HG03045 (cell line): ENCODE data around the gene ZCCHC7.

Source experiments
- ATAC-seq: cut with Tn5 transposase; IDR thresholded peaks from one replicate; pipeline ENCODE4 v1.9.1; 2021; ENCODE audit warnings: mild to moderate bottlenecking, moderate library complexity; ENCODE audit not compliant: unreplicated experiment

Gene ZCCHC7

DNA sequence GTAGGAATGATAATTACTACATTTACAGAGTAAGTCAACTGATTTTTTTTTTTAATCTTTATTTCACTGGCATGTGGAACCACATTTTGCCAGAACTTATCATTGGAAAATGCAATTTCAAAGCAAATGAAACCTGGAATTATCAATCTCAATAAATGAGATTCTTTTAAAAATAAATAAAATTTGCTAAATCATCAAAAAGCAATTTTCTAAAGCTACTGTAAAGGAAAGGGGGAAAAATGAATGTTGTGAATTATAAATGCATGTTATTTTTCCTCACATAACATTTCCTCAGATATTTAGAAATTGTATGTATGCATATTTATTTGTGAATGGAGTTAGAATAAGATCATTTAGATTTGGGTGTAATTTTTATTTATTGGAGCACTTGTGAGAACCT is 212.2 kb downstream of the ZCCHC7 start:
- no peak for ATAC-seq

DNA sequence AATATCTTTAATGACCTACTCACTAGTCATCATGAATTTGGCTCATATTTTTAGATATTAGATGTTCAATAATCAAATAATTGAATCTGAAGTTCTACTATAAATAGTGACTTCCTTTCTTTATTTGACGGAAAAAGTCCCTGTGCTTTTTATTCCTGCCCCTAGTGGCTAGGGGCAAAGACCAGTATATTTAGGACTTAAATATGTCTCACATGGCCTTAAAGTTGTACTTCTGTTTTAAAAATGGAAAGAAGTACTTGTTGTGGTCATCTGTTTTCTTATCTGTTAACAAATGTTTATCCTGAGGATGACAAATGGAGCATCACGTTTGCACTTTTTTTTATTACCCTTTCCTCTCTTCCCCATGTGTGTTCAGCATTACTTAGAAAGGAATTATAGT is 212.9 kb downstream of the ZCCHC7 start:
- ATAC-seq: no peak

DNA sequence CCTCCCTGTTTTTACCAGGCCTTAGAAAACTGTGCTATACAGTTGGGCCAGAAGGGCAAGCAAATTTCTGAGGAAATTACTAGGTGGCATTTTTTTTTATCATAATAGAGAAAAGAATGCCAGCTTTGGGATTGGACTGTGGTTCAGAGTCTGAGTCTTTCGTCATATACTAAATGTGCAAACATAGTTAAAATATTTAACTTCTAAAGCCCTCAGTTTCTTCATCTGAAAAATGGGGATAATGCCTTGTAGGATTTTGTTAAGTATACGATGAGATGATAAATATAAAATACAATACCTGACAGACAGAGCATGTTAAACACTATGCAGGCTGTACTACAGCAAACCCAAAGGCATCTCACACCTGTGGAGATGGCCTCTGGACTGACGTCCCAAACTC is 214.9 kb downstream of the ZCCHC7 start:
- no peak for ATAC-seq

DNA sequence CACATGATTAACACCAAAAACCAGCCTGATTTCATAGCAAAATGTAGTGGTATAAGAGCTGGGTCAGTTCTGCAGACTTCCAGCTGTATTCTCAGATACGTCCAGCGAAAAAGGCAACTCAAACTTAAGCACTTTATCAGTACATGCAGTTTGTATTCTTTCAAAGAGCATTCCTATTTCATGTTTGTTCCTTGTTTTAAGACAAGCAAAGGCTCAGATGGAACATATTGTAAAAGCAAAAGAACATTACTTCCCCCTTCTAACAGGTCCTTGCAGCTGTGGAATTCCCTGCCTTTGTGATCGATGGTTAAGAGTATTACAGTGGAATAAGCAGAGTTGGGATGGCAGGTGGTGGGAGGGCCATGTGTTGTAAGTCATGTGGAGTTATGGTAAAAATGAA is 215.8 kb downstream of the ZCCHC7 start:
- ATAC-seq: no peak

DNA sequence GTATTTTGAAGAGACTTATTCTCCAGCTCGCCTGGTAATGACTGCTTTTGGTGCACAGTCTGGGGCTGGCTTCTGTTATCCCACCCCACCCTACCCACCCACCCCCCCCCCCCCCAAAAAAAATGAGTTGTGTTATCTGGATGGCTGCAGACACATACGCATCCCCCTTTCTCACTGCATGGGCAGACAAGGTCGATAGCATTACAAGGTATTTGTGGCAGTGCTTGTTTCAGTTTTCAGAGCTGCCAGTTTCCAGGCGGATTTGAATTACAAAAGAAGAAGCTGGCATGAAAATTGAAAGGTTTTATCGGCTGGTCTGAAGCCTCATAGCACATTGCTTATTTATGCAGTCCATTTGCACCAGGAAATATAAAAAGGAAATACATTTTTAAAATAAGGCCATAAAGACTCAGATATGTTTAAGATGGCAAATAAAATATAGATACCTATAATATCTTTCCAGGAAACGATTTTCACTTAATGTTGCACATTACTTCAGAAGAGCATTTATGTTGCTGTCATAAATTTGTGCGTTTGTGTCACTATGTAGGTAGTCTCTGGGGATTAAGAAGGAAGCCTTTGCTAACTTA is 217.0 kb downstream of the ZCCHC7 start:
- ATAC-seq: no peak

DNA sequence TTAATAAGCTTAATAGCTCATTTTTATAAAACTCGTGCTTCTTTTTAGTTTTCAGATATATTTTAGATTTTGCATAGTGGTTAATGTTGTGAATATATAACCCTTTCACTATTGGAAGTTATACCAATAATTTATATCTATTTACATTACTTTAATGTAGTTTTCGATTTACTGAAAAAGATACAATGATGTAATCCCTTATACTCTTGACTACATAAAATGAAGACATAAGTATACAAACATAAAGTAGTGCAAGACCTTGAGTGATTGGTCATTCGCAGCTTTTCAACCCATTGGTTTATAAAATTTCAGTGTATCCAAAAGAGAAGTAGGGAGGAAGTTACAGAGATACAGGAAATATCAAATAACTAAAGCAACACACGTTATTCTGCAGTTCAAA is 217.8 kb downstream of the ZCCHC7 start:
- ATAC-seq: no peak

DNA sequence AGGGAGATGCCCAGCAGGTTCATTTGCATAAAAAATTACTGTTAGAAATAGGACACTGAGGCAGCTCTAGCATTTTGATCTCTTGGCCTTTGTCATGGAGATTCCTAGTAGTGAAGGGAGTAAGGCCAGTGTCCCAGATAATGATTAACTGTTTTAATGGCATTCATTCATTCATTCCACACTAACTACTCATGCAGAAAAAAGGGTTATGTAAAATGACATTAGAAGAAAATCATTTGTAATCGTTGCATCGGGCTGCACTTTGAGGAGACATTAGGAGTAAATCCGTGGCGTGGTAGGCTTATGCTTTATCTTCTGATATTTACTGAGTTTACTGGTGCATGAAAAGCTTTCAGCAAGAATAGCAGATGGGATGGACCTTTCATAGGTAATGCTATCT is 219.5 kb downstream of the ZCCHC7 start:
- ATAC-seq: no peak

DNA sequence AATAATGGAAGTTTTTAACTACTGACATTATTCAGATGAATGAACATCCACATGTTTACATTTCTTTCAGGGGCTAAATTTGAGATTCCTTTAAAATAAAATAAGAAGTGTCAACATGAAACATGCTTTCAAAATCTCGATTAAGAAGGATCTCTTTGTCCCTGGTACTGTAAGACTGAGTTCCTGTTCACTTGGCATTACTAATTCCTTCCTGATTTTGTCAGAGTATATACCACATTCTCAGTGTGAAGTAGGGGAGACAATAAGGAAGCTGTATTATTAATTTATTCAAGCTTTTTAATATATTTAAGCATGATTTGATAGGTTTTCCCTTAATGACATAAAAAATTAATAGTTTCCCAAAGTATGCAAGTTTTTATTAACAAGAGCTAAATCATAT is 220.6 kb downstream of the ZCCHC7 start:
- no peak for ATAC-seq

DNA sequence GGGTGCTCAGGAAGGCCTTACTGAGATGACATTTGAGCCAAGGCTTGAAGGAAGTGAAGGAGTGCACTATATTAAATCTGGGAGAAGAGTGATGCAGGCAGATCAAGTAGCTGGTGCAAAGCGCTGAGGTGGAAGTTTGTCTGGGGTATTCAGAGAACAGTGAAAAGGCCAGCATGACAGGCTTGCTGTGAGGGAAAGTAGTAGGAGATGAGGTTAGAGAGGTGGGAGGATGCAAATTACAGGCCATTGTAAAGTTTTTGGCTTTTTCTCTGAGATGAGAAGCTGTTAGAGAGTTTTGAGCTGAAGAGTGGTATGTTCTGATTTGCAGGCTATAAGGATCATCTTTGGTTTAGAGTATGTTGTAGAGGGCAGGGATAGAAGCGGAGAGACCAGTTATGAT is 221.3 kb downstream of the ZCCHC7 start:
- ATAC-seq: no peak

DNA sequence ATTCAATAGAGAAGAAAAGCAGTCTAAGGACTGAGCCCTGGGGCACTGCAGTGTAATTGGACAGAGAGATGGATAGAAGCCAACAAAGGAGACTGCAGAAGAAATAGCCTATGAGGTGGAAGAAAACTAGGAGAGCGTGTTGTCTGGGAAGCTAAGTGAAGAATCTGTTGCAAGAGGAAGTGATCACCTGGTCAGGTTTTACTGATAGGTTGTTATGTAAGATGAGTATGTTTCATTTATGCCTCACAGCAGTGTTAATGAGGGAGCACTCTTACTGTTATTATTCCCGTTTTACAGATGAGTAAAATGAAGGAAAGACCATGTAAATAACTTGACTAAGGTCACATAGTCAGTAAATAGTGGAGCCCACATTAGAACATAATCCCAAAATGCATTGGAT is 222.1 kb downstream of the ZCCHC7 start:
- ATAC-seq: no peak

DNA sequence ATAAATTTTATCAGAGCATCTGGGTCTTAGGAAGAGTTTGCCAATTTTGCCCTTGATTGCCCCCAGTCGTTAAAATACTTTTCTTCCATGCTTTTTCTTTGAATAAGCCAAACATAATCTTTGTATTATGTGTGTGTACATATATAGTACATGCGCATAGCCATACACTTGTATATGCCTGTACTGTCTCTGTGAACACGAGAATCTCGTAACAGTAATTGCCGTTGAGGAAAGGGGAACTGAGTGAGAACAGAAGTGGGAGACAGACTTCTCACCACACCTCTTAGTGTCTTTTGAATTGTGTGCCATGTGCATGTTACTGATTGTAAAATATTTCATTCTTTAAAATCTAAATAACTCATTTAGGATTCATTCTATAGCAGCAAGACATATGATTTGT is 222.5 kb downstream of the ZCCHC7 start:
- ATAC-seq: no peak

DNA sequence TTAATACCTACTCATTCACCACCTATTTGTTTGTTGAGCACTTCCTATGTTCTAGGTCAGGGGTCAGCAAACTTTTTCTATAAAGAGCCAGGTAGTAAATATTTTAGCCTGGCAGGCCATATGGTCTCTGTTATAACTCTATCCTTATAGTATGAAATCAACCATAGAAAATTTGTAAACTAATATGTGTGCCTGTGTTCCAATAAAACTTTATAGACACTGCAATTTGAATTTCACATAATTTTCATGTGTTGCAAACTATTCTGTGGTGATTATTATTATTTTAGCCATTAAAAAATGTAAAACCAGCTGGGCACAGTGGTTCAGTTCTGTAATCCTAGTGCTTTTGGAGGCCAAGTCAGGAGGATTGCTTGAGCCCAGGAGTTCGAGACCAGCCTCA is 223.3 kb downstream of the ZCCHC7 start:
- ATAC-seq: no peak

DNA sequence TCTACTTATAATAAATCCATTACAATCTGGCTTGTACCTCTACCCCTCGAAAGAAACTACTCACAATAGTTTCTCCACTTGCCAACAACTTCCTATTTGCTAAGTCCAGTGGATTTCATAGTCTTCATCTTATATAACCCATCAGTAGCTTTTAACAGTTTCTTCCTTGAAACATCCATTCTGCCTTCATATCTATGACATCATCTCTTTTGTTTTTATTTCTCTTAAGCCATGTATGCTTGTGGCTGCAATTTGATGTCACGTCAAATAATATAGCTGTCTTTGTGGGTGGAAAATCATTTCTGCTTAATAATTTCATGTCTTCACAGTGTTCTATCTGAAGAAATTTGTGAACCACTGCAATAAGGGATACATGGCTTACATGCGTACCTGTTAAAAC is 224.7 kb downstream of the ZCCHC7 start:
- no peak for ATAC-seq

DNA sequence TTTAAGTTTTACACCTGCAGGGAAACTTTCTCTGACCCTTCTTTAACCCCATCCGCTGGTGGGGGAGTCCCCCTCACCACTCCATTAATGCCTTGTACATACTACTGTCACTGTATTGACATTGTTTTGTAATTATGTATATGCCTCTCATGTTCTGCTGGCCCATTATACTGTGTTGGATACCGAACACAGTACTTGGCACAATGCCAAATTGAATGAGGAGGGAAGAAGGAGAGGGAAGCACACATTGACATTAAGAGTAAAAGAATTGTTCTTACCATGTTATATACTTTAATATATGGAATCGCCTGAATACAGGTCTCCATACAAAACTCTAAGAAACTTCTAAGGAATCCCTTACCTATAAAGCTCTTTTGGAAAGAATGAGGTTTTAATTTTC is 228.5 kb downstream of the ZCCHC7 start:
- ATAC-seq: no peak

DNA sequence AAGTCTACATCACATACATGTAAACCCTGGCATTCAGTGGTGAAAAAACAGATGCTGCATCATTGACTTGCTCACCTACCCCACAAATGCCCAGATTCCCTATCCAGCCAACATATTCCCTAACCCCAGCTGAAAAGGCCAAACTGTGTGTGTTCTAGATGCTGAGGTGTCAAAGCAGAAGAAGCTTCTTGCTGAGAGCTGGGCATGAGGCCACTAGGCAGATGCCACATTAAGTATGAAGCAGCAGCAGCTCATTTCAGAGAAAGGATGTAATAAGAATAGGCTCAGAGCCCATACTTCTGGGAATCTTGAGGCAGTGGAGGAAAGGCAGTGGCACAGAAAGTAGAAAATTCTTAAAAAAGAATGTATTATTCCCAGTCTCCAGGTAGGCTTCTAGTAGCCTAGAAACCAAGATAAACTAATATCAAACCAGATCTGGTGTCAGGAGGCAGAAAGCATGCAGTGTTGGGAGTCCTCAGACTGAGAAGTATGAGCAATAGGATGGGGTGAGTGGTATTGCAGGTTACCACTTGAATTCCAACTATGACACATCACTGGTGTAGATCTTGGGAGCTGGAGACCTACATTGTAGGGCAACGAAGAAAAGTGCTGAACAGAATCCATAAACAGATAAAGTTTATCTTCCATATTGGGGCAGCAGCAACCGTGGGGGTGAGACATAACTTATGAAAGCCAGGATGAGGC is 230.3 kb downstream of the ZCCHC7 start:
- no peak for ATAC-seq

DNA sequence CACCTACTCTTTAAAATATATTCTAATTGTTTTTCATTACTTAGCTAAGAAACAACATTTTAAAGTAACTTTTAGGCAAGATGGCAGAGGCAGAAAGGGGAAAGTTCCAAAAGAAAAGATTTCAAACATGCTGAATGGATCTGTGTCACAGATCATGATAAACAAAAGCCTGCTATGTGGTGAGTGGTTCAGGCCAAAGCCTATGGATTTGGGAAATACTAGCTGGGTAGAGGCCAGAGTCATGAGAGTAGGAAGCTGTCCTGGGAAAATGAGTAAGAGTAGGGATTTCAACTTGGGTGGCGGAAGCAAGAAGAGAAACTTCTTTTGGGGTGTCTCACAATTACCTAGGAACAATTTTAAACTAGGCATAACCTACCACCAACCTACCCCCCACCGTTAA is 233.4 kb downstream of the ZCCHC7 start:
- no peak for ATAC-seq

DNA sequence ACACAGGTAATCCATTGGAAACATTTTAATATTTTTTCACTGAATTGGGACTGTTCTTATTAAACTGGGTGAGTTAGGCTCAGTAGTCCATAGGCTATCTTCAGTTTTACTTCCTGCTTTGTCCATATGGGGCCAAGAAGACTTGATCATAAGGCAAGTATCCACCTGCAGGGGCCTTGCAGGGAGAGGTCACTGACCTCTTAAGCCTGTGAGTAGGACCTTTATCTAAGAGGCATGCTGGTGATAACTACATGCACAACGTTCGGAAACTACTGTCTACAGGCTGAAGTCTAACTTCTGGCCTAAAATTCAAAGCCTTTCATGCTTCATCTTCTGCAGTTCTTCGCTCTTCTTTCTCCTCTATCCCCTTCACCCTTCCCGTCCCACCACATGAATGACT is 242.1 kb downstream of the ZCCHC7 start:
- ATAC-seq: no peak

DNA sequence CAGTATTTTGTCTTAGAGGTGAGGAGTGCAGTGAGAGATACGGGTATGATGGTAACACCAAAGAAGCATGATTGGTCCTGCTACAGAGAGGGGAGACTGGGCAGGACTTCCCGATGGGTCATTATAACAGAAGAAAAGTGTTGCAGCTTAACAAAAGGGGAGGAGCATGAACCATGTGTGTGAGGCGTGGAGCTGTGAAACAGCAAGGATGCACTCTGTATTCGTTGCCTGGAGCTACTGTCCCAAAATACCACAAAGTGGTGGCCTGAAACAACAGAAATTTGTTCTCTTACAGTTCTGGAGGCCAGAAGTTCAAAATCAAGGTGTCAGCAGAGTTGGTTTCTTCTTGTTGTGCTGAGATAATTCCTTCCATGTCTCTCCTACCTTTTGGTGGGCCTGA is 242.8 kb downstream of the ZCCHC7 start:
- ATAC-seq: no peak

DNA sequence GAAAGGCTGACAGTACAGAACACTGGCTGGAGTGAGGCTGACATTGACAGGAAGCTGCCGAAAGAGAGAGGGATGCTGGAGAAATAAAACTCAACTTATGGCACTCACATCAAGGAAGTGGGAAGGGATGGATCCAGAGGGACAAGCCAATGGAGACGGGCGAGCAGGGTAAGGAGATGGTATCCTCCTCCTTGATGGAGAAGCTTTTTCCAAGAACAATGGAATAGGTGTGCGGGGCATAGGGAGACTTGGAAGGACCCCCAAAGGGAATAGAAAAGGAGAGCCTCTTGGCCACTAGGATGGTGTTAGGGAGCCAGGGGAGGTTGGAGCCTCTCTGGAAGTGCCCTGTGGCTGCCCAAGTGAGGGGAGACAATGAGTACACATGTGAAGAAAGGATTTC is 243.8 kb downstream of the ZCCHC7 start:
- ATAC-seq: no peak

DNA sequence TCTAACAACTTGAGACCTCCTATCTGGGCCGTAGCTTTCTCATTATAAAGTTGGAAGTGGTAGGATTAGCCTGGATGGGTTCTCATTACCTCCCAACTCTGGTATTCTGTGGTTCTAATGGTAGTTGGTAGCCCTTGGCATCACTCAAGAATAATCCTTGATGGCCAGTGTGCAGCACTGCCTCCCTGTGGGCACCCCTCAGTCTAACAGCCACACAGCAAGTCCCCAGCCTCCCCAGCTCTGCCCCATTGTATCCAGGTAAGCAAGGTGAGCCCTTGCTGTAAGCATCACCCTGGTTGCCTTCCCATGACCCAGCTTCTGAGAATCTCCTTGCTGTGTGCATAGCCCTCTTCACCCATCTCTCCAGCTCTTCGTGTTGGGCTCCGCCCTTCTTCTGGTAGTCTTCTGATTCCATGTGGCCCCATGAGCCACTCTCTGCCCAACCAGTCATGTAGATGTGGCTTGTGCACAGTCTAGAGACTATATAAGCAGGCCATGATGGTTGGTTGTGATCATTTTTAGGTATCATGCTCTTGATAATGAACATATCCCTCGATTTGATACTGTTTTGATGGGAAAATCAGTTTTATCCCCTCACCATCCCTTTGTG is 244.5 kb downstream of the ZCCHC7 start:
- ATAC-seq: no peak

DNA sequence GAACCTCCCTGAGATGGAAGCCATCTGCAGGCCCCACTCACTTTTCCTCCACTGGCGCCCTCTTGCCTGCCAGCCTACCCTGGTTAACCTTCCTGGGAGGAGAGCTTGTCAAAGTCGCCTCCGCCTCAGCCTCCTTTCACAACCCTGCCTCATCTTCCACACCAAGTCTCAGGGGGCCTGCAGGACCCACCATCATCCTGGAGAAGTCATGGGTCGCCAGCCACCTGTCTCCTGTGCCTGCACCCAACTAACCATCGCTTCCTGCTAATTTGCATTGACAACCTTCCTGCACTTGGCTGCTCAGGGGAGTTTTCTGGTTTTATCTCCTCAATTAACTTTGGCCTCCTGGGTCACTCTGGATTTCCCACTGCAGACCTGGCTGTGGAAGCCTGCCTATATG is 249.3 kb downstream of the ZCCHC7 start:
- ATAC-seq: no peak

DNA sequence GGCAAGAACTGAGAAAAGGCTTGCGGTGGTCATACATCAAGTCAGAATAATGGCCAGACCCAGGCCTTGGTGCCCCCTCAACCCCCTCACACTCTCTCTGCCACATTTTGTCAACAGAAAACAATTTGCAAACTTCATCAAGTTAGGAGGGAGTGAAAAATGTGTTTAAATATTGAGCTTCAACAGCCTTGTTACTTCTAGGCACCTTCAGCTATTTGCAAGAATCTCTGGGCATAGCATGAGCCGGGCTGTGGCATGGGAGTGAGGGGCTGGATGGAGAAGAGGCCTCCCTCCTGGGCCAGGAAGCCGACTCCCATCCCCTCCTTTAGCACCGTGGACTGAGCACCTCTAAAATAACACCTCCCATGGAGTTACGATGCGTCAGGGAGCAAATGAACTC is 249.9 kb downstream of the ZCCHC7 start:
- no peak for ATAC-seq
